Uterus (tissue), 2 donors: ENCODE data around the gene SEPTIN1.

ENCODE experiments used
- POLR2A ChIP-seq, 2 donors: fragments of 450-650 bp; IDR thresholded peaks; one replicate each; pipeline ENCODE4 v1.6.1; 2016; ENCODE audit warnings: antibody characterized with exemption in 2 of 2, mild to moderate bottlenecking in 1 of 2, moderate library complexity in 1 of 2
- TF ChIP-seq, protein P1 (sequence below), 4 experiments: fragments of 200-600 bp in 2 of 4; fragments of 450-650 bp in 2 of 4; sonication (generic) in 2 of 4; IDR thresholded peaks; one replicate each; pipeline ENCODE4 v1.5.1; 2016 to 2019; ENCODE audit warnings: antibody characterized with exemption in 4 of 4, mild to moderate bottlenecking in 2 of 4, moderate library complexity in 1 of 4

DNA sequence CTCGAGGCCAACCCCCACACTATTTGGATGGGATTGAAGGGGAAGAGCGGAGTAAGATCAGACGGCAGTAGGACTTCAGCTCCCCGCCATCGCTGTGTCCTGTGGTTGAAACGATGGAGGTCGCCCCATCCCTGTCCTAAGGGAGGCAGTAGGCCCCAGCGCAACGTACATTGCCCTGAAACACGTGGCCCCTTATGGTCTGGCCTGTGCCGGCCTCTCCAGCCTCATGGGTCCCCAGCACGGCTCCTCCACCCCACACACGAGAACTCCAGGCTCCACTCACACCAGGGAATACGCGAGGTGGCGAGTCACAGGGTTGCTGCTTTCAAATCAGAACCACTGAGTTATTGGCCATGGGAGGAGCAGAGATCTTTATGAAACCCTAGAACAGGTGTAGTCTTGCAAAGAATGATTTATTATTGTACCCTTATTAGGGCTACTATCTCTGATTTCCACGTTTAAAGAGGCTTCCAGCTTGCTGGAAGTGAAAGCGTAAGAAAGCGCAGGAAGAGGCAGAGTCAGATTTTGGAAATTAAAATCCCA, 48.1 kb upstream of the SEPTIN1 start:
- TF ChIP-seq, protein P1, sequence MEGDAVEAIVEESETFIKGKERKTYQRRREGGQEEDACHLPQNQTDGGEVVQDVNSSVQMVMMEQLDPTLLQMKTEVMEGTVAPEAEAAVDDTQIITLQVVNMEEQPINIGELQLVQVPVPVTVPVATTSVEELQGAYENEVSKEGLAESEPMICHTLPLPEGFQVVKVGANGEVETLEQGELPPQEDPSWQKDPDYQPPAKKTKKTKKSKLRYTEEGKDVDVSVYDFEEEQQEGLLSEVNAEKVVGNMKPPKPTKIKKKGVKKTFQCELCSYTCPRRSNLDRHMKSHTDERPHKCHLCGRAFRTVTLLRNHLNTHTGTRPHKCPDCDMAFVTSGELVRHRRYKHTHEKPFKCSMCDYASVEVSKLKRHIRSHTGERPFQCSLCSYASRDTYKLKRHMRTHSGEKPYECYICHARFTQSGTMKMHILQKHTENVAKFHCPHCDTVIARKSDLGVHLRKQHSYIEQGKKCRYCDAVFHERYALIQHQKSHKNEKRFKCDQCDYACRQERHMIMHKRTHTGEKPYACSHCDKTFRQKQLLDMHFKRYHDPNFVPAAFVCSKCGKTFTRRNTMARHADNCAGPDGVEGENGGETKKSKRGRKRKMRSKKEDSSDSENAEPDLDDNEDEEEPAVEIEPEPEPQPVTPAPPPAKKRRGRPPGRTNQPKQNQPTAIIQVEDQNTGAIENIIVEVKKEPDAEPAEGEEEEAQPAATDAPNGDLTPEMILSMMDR (IDR thresholded peaks at IDR 0.05), result no peak
- TF ChIP-seq POLR2A (IDR thresholded peaks at IDR 0.05), result no peak
